Activated CD8-positive, alpha-beta memory T cell treated with anti-CD3 and anti-CD28 coated beads, Interleukin-2, amount 50 U/mL, for 24 hours (primary cell): ENCODE measurements around the gene SPINK4.

Source experiments
- DNase-seq: peaks from one replicate; pipeline ENCODE4 v3.0.0-alpha.2; 2020; ENCODE audit errors: extremely low read depth

SPINK4 gene

DNA sequence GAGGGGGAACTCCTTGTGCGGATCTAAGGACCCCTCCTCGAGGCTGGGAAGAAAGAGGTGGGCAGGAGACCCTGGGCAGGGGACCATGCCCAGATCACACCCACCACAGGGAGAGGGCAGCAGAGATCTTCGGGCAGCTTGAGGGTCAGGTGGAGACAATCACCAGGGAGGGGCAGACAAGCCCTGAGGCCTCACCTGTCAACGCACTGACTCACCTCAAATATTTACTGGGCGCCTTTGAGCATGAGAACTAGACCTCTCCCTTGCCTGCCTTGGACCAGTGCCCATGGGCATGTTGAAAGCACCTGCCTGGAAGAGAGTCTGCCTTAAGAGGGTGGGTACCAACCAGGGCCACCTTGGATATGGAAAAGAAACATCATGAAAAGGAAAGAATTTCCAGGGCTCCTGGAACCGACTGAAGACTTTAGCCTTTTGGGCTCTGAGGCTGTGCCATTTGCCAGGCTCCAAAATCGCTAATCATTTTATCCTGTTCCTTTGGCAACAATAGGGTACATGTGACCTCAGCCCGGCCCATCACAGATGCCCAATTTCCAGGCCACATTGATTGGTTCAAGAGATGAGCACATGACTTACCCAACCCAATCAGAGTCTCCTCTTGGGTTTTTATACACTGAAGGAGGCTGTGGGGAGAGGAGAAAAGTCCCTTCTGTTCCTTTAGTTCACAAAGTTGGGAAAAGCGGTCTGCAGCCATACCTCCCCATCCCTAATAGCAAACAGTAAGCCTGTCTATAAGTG is 10.4 kb upstream of the SPINK4 start:
- no peak for DNase-seq

DNA sequence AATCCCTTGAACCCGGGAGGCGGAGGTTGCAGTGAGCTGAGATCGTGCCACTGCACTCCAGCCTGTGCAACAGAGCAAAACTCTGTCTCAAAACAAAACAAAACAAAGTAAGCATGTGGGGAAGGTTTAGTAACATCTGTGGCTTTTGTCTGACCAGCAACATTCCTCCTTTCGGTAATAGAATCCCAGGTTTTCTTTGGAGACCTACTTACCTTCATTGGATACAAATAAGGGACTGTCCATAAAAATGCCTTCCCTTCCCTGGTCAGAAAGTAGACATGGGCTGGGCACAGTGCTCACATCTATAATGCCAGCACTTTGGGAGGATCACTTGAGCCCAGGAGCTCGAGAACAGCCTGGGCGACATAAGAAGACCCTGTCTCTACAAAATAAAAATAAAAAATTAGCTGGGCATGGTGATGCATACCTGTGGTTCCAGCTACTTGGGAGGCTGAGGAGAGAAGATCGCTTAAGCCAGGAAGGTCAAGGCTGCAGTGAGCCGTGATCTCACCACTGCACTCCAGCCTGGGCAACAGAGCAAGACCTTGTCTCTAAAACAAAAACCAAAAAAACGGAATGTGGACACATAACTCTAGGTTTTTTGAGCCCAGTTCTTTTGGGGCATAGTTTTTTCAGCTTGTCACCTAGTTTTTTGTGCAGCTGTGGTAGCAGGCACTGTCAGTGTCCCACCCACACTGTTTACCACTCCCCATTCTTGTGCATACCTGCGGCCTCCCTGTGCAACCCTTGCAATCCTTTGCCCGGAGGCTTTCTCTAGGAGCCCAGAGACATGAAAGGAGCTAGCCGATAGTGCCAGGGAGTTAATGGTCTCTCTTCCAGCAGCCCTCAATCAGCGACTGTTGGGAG is 9.0 kb upstream of the SPINK4 start:
- no peak for DNase-seq

DNA sequence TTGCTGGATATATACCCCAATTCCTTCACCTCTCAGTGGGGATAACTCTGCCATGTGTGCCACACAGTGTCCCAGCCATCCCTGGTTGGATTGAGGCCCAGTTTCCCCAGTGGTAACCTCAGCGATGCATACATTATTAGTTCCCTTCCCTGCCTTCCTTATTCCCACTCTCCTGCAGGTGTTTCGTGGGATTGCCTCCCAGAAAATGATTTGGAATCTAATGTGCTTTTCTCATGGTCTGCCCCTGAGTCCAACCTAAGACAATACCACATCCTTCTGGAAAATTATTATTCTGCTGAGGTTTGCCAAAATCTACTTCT is 8.4 kb upstream of the SPINK4 start:
- DNase-seq, result no peak

DNA sequence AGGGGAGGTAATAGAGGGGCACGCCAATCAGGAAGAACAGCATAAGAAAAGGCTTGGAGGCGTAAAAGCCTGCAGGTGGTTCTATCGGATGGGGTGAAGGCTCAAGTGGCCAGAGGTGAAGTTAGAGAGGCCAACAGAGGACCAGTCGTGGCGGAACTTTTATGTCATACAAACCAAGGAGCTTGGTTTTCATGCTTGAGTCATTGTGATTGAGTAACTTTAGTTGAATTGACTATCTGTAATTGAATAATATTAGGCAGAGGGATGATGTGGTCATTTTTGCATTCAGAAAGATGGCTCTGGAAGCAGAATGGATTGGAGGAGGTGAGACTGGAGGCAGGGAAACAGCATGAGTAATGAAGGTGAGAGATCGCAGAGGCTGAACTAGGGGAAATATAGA is 7.2 kb upstream of the SPINK4 start:
- no peak for DNase-seq

DNA sequence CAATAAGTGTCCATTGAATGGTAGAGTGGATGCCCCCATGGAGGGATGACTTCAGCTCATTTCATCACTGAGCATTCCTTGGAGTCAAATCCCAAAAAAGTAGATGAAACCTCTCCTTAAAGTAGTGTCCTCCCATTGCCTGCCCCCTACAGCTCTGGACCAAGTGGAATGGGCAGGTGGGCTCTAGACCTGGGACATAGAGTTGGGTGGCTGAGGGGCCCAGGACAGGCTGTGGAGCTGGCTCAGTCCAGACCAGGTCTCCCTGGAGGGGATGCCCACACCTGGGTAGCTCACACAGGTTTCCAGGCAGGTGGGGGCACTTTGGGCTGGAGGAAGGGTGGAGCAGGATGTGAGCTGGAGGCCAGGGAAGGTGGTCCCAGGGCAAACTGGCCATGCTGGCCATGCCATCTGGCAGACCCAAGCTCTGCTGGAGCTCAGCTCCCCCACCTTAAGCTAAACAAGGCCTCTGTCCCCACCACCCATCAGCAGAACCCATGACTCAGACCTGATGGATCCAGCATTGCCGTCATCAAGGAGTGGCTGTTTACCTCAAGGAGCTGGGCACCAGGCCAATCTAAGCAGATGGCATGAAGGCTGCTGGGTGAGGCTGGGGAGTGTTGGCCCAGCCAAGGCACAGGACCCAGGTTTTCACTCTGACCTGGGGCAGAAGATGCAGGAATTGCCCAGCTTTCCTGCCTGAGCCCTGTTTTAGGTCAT is 6.2 kb upstream of the SPINK4 start:
- DNase-seq, result no peak

DNA sequence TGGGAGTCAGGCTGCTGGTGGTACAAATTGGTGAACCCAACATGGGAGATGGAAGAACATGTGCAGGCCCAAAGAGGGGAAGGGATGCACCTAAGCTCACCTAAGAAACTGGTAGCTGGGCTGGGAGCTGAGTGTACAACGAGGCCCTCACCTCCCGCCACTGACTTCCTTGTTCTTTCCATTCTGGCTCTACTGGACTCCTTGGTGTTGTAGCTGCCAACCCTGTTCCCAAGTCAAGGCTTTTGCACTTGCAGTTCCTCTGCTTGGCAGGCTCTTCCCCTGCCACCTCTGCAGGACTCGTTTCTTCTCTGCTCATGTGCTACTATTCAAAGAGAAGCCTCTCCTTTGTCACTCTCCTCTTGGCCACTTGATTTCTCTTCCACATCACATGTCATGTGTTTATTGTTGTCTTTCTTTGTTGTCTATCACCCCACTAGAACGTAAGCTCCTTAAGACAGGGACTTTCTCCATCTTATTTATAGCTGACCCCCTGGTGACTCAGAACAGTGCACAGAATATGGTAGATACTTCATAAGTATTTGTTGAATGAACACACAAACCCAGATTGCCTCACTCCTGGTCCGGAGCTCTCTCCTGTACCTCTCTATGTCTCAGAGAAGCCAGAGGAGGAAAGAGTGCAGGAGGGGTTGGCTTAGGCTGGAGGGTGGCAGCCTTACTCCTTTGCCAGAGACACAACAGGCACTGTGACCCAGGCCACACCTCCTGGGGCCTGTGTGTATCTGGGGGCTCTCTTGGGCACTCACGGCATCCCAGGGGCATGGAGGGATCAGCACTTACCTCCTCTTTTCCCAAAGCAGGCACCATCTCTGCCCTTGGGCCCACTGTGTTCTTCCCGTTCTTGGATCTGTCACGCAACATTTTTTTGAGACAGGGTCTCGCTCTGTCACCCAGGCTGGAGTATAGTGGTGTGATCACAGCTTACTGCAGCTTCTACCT is 5.2 kb upstream of the SPINK4 start:
- no peak for DNase-seq

DNA sequence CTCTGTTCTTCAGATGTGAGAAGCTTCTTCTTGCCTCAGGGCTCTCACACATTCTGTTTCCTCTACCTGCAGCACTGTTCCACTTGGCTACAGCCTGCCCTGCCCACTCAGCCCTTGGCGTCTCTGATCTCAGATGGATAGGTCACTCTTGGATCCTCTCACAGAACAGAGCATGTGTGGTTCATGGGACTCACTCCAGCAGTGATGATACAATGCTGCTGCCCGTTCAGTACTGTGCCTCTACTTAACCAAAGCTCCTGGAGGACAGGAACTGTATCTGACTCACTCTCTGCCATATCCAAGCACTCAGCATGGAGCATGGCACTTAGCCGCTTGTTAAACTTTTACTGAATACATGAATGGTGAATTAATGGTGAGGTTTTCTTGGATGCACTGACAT is 3.4 kb upstream of the SPINK4 start:
- DNase-seq, result no peak

DNA sequence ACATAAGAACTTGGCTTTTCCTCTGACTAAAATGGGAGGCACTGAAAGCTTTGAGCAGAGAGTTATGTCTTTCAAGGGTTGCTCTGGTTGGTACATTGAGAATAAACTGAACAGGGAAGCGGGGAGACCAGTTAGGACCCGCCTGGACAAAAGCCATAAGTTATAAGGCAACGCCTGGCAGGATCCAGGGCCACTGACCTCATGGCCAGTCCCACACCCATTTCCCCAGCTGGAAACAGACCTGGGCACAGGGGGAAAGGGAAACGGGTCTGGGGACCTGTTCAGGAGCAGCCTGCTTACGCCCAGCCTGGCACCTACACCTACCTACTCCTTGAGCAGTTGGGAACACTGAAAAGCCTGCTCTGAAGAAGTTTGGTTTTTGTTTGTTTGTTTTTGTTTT is 1.3 kb downstream of the SPINK4 start:
- no peak for DNase-seq

DNA sequence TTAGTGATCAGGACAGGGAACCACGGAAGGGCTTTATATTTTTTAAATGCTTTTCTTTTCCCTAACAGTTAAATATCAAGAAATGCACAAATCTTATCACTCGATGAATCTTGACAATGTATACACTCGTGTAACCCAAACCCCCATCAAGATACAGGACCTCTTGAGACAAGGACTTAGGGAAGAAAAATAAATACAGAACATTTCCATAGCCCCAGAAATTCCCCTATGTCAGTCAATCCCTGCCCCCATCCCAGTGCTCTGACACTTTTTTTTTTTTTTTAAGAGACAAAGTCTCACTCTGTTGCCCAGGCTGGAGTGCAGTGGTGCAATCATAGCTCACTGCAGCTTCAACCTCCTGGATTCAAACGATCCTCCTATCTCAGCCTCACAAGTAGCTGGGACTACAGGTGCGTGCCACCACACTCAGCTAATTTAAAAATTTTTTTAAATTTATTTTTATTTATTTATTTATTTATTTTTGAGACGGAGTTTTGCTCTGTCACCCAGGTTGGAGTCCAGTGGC is 2.7 kb downstream of the SPINK4 start:
- no peak for DNase-seq

DNA sequence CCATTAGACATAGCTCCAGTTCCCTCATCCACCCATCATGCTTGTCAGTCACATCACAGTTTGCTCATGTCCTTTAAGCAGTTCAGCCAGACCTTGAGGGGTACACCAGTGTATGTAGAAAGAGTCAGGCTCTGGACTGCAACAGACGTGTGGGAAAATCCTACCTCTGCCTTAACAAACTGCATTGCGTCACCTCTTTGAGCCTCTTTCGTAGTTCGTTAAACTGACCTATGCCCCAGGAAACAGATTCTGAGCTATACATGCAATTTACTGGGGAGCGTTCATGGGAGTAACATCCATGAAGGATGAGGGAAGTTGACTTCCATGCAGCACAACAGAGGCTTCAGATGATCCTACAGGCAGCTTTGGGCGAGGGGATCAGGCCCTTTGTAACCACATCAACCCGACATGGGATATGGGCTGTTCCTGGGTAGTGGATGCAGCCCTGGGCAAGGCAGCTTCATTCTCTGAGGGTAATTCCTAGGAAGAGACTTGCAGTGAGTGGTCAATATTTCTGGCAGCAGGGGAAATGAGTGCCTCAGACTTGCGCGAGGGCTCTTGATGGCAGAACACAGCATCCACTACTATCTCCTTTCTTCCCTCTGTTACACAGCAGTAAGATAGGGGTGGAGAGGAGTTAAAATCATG is 4.3 kb downstream of the SPINK4 start:
- DNase-seq, result no peak

DNA sequence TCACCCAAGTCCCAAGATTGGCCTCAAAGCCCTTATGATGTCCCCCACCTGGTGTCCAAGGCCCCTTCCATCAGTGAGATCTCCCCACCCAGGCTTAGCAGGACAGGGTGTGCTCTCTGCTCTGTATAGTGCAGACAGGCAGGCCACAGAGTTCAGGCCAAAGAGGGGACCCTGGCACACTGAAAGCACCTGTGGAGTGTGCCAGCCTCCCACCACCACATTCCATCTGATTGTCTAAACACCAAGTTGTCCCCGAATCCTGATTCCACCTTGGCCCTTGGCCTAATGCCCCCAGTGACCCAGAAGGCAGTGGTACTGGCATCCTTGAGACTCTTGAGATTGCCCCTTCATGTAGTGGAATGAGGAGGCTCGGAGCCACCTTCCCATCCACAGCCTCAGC is 5.4 kb downstream of the SPINK4 start:
- no peak for DNase-seq

DNA sequence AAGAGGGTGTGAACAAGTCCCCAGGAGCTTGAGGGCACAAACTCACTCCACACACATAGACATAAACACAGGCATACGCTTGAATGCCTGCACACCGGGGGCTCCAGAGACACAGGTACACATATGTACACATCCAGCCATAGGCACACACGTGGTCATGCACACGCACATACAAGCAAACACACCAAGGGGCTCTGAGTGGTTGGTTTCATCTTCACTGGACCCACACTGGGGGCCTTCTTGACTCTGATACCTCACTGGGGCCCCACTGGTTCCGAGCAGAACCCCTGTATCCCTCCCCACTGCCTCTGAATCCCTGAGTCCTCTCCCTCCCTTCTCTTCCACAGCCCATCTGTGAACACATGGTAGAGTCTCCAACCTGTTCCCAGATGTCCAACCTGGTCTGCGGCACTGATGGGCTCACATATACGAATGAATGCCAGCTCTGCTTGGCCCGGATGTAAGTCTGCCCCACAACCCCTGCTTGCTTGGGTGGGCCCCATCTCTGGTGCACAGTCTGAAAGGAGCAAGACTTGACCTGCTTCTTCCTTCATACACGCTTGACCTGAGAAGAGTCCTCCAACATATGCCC is 6.4 kb downstream of the SPINK4 start:
- DNase-seq, result no peak

DNA sequence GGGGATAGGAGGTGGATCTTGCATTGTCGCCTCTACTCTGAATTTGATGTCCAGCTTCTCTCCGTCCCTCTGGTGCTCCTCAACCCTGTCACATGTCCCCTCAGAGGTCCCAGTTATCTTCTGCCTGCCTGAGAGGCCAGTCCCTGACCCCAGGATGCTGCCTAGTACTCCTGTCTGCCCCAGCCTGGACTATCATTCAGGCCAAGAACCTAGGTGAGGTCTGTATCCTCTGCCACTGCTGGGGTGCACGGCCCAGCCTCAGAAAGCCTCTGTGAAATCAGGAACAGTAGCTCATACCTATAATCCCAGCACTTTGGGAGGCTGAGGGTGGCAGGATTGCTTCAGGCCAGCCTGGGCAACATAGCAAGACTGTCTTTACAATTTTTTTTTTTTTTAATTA is 8.6 kb downstream of the SPINK4 start:
- no peak for DNase-seq

DNA sequence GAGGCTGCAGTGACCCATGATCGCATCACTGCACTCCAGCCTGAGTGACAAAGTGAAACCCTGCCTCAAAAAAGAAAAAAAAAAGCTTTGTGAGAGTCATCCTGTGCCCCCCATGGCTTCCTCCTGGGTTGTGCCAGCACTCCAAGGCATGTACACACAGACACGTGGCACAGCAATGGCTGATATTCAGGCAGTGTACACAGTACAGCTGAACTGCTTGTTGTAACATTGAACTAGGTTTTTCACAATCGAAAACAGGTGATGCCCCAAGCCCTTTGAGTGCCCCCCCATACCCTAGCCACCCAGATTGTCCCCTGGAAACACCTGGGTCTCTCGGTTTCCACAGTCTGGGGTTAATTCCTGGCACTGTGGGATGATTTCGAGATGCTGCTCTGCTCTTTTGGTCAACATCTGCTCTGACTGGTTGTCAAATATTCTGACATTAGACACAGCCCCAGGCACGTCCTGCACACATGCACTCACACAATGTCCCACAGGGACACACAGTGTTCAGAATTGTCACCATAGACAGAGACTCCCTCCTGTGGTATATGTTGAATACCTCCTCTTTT is 9.2 kb downstream of the SPINK4 start:
- DNase-seq, result no peak

DNA sequence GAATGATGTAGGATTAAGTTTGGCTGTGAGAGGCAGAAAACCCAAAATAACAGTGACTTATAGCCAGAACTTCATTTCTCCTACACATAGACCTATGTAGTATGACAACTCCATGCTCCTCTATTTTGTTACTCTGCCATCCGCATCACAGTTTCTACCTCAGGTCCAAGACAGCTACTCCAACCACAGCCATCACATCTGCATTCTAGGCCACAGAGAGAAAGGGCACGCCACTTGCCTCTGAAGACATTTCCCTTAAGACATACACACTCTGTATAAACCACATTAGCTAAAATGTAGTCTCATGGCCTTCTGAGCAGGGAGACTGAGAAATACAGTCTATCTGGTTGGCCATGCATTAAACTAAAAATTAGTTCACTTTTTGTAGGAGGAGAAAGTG is 10.0 kb downstream of the SPINK4 start:
- no peak for DNase-seq

DNA sequence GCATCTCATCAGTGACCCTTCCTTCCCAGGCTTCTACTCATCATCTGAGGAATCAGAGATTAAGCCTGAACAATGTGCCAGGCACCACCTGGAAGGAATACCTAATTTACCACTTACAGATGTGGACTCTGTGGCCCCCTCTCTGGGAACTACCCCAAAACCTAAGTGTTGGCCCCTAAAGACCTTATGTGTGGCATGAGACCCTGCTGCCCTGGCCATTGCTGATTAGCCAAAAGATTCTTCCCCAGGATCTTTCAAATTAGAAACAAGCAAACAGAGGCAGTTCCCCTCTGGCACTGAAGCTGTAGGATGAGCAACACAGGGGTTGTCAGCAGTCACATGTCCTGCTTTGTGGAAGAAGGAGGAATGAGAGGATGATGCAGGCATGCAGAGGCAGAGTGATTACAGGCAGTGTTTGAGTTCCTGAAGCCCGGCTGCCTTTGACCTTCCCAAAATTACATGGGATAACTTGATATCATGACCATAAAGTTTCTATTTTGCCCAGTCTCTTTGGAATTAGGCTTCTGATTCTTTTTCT is 10.6 kb downstream of the SPINK4 start:
- no peak for DNase-seq

DNA sequence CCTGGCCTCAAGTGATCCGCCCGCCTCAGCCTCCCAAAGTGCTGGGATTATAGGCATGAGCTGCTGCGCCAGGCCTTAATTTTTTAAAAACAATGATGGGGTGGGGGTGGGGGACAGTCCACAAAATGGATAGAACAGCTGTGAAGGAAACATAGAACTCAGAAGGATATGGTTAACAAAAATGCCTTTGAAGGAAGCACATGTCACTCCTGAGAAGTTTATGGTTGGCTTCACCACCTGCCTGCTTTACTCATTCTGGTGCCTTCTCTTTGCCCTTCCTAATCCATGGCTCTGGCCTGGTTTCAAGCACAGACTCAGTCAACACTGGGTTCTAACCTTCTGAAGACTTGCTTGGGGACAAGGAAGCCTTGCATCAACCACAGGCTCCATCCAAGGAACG is 14.2 kb downstream of the SPINK4 start:
- no peak for DNase-seq

DNA sequence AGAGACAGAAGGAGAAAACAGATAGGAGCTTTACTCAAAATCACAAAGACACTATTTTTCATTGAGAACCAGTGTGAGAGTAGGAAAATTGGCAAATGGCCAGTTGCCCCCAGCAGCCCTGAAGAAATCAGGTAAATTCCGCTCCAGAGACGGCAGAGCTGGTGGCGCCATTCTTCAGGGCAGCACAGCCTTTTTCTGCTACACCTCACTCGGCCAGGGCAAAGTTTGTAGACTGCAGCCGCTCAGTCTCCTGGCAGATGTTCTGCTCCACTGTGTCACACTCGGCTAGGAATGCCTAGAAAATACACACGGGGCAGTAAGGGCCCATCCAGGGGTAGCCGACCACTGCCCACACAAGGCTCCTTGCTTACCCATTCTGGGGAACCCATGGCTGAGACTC is 15.0 kb downstream of the SPINK4 start:
- DNase-seq, result no peak

DNA sequence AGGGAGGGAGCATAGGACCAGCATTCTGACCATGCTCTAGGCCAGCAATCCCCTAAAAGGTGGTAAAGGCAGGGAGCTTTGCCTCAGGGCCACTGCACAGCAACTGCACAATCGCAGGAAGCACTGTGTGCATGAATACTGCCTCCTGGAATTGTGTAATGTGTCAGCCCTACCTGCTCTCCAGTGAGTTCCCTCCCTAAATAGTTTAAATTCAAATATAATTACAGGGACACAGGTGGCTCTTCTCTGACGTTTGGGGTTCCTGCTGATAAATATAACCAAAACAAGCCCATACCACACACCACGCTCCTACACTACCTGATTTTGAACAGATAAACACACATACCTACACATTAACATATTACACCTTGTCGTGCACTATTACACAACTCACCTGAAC is 15.5 kb downstream of the SPINK4 start:
- DNase-seq, result no peak

DNA sequence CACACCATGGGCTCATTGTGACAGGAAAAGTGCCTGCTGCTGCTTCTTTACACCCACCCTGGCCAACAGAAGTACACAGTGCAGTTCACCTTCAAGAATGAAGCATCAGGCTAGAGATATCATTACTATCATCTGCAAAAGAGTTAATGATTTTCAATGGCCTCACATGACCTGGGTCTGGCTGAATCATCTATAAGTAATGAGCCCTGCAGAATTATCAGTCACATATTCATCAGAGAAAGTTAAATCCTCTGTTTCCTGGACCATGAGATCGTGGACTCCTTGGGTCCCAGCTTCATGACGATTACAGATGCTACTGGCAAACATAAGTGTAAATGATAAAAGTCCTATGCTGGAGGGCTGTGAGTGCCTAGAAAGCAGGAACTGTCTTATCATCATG is 16.3 kb downstream of the SPINK4 start:
- no peak for DNase-seq
